ENCODE results near the gene PSD2.

Gene PSD2

DNA sequence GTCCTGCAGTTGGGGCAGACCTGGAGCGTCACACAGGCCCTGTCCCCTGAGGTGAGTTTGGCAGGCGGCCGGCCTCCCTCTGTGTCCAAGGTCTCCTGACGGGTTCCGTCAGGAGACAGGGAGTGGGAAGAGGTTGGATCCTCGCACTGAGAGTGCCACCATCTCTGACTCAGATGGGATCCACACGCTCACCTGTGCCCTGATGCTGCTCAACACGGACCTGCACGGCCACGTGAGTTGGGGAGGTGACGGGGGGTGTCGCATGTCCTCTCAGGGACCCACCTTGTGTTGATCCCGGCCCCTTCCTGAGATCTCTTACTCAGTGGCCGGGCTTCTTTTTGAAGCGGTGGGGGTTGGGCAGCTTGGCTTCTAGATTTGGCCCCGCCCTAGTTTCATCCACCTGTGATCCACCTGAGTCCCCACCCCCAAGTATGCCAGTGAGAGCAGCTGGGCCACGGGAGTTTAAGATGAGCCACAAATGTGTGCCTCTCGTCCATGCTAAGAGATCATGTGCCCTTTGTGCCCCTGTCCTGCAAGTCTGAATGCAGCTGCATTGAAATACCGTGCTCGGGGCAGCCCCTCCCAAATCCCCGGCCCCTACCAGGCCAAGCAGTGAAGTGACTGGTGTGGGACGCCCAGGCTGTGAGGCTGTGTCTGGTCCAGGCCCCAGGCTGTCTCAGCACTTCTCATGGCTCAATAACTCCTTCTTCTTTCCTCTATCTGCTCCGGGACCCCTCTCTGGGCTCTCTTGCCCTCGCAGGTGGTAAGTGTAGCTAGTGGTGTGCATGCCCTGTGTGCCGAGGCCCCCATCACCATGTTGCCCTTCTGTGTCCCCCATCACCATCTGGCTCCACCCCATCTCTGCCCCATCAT, 27.2 kb downstream of the PSD2 start:
- TF ChIP-seq, protein P1, sequence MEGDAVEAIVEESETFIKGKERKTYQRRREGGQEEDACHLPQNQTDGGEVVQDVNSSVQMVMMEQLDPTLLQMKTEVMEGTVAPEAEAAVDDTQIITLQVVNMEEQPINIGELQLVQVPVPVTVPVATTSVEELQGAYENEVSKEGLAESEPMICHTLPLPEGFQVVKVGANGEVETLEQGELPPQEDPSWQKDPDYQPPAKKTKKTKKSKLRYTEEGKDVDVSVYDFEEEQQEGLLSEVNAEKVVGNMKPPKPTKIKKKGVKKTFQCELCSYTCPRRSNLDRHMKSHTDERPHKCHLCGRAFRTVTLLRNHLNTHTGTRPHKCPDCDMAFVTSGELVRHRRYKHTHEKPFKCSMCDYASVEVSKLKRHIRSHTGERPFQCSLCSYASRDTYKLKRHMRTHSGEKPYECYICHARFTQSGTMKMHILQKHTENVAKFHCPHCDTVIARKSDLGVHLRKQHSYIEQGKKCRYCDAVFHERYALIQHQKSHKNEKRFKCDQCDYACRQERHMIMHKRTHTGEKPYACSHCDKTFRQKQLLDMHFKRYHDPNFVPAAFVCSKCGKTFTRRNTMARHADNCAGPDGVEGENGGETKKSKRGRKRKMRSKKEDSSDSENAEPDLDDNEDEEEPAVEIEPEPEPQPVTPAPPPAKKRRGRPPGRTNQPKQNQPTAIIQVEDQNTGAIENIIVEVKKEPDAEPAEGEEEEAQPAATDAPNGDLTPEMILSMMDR (conservative IDR thresholded peaks at IDR 0.05): no peak
- no peak for TF ChIP-seq ZFX (IDR thresholded peaks at IDR 0.05)
- H3K27ac ChIP-seq: no peak overlapping the region

DNA sequence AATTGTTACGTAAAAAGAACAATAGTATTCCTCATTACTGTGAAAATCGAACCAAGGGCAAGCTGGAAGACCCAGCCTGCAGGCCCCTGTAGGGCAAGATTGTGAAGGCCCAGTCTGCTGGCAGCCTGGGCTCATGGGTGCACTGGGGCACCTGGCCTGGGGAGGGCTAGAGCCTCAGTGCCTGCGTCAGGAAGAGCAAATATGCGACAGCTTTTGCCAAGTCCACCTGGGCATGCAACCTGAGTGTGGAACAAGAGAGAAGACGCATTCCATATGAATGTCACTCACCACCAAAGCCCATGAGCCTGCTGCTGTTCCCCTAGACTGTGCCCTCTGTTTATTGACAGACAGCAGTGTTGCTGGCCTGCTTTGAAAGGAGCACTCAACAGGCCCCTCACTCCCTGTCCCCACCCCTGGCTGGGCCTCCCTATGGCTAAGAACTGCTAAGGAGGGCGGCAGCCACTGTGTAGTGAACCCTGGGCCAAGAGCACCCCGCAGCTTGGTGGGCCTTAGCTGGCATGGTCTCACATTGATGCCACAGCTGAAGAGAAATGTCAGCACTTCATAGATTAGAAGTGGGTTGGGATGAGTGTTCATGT, 28.2 kb downstream of the PSD2 start:
- TF ChIP-seq ZFX (IDR thresholded peaks at IDR 0.05): no peak
- TF ChIP-seq, protein P1 (conservative IDR thresholded peaks at IDR 0.05): no peak
- H3K27ac ChIP-seq: no peak overlapping the region

DNA sequence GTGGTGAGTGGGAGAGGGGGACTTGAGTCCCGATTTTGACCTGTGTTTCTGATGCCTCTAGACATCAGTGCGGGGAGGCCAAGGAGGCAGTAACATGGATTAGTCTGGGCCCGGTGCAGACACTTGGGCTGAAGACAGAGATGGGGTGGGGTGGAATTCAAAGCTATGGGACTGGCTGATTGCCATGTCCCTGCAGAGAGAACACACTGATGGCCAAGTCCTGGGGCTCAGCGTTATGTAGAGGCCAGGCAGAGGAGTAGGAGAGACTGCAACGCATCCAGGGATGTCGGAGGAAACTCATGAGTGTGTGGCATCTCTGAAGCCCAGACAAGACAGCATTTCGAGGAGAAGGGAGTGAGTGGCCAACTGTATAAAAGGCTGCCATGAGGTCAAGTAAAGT, 30.1 kb downstream of the PSD2 start:
- no peak for TF ChIP-seq ZFX (IDR thresholded peaks at IDR 0.05)
- TF ChIP-seq, protein P1 (conservative IDR thresholded peaks at IDR 0.05): no peak

DNA sequence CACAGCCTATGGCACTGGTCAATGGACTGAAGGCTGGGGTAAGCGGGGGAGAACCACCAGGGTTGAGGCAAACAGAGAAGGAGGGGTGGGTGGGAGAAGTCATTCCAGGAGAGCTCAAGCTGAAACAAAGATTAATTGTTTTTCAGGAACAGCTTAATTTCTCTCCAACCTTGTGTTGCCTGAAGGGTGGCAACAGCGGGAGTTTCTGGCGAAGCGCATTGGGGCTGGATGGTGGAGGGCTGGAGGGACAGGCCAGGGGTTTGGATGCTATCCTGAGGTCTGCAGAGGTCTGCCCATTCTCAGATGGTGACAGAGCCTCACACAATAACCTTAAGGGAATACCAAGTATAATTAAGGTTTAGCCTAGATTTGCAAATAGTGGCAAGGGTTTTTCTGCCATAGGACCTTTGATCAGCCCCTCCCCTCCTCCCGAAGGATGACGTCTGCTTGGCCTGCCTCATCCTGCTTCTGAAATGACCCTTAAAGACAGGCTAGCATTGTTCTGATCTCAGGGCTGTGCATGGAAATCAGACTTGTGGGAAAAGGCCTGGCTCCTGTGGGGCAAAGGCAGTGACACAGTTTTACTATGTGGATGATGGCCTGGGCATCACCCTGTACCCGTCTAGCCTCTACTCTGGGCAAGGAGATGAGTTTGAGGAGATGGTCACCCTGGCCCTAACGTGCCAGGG, 32.7 kb downstream of the PSD2 start:
- H3K27ac ChIP-seq: no peak overlapping the region
- TF ChIP-seq, protein P1 (conservative IDR thresholded peaks at IDR 0.05): no peak
- no peak for TF ChIP-seq ZFX (IDR thresholded peaks at IDR 0.05)

More for the DNA sequence above, 30.1 kb downstream of the PSD2 start:
- H3K27ac ChIP-seq: no peak overlapping the region

DNA sequence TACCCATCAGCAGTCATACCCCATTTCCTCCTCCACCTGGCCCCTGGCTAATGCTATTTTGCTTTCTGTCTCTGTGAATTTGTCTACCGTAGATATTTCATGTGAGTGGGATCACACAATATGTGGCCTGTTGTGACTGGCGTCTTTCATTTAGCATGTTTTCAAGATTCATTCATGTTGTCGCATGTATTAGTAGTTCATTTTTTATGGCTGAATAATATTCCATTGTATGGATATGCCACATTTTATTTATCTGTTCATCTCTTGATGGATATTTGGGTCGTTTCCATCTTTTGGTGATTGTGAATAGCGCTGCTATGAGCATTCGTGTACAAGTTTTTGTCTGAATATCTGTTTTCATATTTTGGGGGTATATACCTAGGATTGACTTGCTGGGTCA, 33.9 kb downstream of the PSD2 start:
- TF ChIP-seq, protein P1 (conservative IDR thresholded peaks at IDR 0.05): no peak
- TF ChIP-seq ZFX (IDR thresholded peaks at IDR 0.05): no peak
- no peak overlapping the region for H3K27ac ChIP-seq

DNA sequence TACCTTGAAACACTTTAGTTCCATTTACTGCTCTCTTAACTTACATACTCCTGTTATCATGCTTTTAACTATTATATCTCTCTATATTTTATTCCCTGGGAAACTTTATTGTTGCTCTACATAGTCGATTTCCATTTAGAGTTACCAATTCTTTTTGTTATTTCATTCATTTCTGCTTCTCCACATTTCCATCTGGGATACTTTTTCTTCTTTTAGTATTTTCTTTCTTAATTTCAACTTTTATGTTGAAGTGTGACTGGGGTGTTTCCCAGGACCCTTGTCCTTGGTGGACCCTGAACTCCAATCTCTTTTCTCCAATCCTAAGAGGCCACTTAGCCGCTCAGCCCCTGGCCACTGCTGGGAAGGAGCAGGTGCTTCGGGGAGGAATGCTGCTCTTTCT, 36.0 kb downstream of the PSD2 start:
- no peak overlapping the region for H3K27ac ChIP-seq
- no peak for TF ChIP-seq ZFX (IDR thresholded peaks at IDR 0.05)
- TF ChIP-seq, protein P1 (conservative IDR thresholded peaks at IDR 0.05): no peak

DNA sequence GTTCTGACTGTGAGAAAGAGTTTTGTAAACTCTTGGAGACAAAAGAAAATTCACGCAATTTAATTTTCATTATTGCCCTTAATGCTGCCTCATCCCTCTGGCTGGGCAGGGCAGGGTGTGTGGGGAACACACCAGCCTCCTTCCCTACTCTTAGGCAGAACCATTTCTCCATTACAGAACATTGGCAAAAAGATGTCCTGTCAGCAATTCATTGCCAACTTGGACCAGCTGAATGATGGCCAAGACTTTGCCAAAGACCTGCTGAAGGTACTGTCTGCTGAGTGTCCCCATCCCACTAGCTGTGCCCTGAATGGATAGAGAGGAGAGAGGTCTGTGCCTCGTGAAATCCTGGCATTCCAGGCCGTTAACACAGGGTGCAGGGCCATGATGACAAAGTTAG, 37.9 kb downstream of the PSD2 start:
- TF ChIP-seq, protein P1 (conservative IDR thresholded peaks at IDR 0.05): no peak
- TF ChIP-seq ZFX (IDR thresholded peaks at IDR 0.05): no peak
- H3K27ac ChIP-seq: no peak overlapping the region

Data from C4-2B (cell line).